Pancreas (tissue), 10 donors: ENCODE measurements around the gene MSH4. TPM values are rescaled to one million over a fixed set of nuclear protein-coding genes. Genes with fewer than 3 reads are reported as not detected.
"Not testable (repeated sequence)": the region's sequence is repeated elsewhere in the genome, so short reads cannot be mapped to it uniquely, and the experiment has no call there.

Experiments used
- ATAC-seq, 4 donors: fragments of 200-7000 bp; cut with Tn5 transposase; one replicate each; pipeline versions ENCODE4 v1.8.0 to v1.9.1; 2020; ENCODE audit warnings: mild to moderate bottlenecking in 4 of 4, moderate library complexity in 4 of 4
- DNase-seq, 6 donors: peaks; one replicate each; pipeline ENCODE4 v3.0.0-alpha.2; 2020
- FAIRE-seq: peaks from 2 replicates; lab custom pipeline; 2012; peaks lifted over from hg19 to GRCh38; lab: Jason Lieb, UNC
- H3K27ac ChIP-seq, 4 donors: fragments of 200-600 bp; sonication (generic); 1 replicate in 3 of 4; 2 replicates in 1 of 4; pipeline versions ENCODE4 v1.5.0 to v1.8.0; 2020
- H3K27me3 ChIP-seq, 4 donors: fragments of 200-600 bp; one replicate each; pipeline ENCODE4 v1.8.0; 2021
- H3K36me3 ChIP-seq, 3 donors: fragments of 200-600 bp; sonication (generic) in 1 of 3; one replicate each; pipeline versions ENCODE4 v1.5.0 to v1.8.0; 2020 to 2021
- H3K4me1 ChIP-seq, 3 donors: fragments of 200-600 bp; one replicate each; pipeline ENCODE4 v1.8.0; 2021
- H3K4me3 ChIP-seq, 4 donors: fragments of 200-600 bp; sonication (generic) in 2 of 4; one replicate each; pipeline versions ENCODE4 v1.5.0 to v1.8.0; 2020 to 2021
- H3K9me3 ChIP-seq, 4 donors: fragments of 200-600 bp; one replicate each; pipeline ENCODE4 v1.8.0; 2021
- WGBS, 2 donors: extraction: QIAGEN DNeasy Blood & Tissue Kit; methylation state at CpG; one replicate each; pipeline ENCODE4 v1.1.7; 2013; 5-methylcytosine and 5-hydroxymethylcytosine counted together
- intact Hi-C, 3 donors: fragments of 100-400 bp; cut with DNase I; formaldehyde crosslinking; loops; one replicate each; pipeline versions ENCODE4 v1.11.1 to v1.14.2; 2022
- polyA plus RNA-seq, 2 donors: library from polyadenylated mRNA; stranded (reverse); fragments of 200-250 nt; gene quantifications; one replicate each; pipeline ENCODE4 v1.2.3, GENCODE V29; 2013
- total RNA-seq, 6 donors: library from RNA; stranded (reverse); fragmentation: NEBNext Ultra II Directional in 4 of 6; extraction: Animal tissue kit (Norgen Biotek cat#: 25700) in 4 of 6; gene quantifications; one replicate each; pipeline versions ENCODE4 v1.2.1 to v1.2.4, GENCODE V29; 2021 to 2023
- TF ChIP-seq, protein P1 (sequence below), 4 donors: fragments of 200-600 bp; sonication (generic) in 3 of 4; IDR thresholded peaks; one replicate each; pipeline versions ENCODE4 v1.5.0 to v1.8.0; 2021; ENCODE audit warnings: antibody characterized with exemption in 4 of 4
- donor health status: healthy with polysubstance abuse.
- donor health status: DM: no; HTN: no; CAD: no; lungs with moderate emphysema.
- donor health status: DM: no; HTN: no; CAD: no.
- donor health status: control.
- donor health status: control.
- donor health status: Bipolar disorder and iron deficiency.
- donor health status: DM: yes; HTN: yes; CAD: no.
- donor health status: DM: no; HTN: no; CAD: no.
- donor health status: DM: no; HTN: no; CAD: no.
- donor health status: DM: yes; HTN: yes; CAD: no.

The MSH4 gene
- total and polyA plus RNA-seq, 8 donors: 0.09 to 0.19 (median 0.13) TPM

DNA sequence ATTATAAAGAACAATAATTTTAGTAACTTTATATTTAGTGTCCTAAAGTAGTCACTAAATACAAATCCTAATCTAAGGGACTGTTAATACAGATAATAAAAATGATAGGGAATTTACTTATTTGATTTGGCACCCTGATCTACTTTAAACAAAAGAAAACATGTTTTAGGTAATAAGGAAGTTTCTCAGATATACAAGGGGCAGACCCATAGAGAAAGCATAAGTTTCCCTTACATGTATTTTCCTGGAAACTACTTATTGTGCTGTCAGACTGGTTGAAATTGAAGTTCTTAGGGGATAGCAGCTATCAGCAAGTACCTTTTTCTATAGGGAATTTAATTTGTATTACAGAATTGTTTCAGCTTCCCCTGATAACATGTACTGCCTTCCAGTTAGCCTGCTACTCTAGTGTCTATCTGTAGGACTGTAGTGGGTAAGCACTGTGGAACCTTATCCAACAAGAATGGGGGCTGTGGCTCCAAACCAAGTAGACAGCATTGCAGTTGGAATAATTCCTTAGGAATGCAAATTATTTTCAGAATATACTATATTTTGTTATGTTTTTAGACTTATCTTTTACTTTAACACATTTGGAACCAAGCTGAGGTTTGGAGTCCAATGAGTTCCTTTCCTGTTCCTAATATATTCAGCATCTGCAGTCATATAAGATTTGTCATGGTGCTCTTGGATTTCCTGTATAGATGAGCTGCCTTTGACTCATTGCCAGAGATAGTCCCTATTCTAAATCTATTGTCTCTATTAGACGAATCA, 14.7 kb downstream of the MSH4 start:
- FAIRE-seq: no peak
- H3K27ac ChIP-seq: no peak overlapping the region

DNA sequence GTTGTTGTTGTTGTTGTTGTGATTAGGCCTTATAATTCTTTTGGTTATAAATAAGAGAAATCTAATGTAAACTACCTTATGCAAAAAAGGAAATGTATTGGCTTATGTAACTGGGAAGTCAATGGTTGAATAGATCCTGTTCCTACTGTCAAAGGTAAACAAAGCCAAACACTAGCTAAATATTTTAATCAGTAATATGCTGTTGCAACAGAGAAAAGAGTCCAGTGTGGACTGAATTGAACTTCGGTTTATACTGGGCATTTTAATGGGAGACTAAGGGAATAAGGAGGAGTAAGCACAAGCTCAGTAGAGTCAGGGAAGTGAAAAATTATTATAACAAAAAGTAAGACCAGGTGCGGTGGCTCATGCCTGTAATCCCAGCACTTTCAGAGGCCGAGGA, 15.4 kb downstream of the MSH4 start:
- no peak overlapping the region for H3K27ac ChIP-seq
- intact Hi-C loops: no loop called here
- FAIRE-seq: no peak
- H3K9me3 ChIP-seq: no peaks in the 10 kb centered on the region
- no peak for ATAC-seq
- no peaks in the 10 kb centered on the region for H3K27me3 ChIP-seq
- DNase-seq: no peak
- H3K4me3 ChIP-seq: no peak overlapping the region
- H3K4me1 ChIP-seq: no peaks in the 10 kb centered on the region
- H3K36me3 ChIP-seq: no peaks in the 10 kb centered on the region
- TF ChIP-seq, protein P1, sequence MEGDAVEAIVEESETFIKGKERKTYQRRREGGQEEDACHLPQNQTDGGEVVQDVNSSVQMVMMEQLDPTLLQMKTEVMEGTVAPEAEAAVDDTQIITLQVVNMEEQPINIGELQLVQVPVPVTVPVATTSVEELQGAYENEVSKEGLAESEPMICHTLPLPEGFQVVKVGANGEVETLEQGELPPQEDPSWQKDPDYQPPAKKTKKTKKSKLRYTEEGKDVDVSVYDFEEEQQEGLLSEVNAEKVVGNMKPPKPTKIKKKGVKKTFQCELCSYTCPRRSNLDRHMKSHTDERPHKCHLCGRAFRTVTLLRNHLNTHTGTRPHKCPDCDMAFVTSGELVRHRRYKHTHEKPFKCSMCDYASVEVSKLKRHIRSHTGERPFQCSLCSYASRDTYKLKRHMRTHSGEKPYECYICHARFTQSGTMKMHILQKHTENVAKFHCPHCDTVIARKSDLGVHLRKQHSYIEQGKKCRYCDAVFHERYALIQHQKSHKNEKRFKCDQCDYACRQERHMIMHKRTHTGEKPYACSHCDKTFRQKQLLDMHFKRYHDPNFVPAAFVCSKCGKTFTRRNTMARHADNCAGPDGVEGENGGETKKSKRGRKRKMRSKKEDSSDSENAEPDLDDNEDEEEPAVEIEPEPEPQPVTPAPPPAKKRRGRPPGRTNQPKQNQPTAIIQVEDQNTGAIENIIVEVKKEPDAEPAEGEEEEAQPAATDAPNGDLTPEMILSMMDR (IDR thresholded peaks at IDR 0.05): no peak
- WGBS, 2 donors: 66 to 67% methylated on average over 3 of the region's 3 CpGs

More for the DNA sequence above, 14.7 kb downstream of the MSH4 start:
- Histone ChIP-seq H3K36me3 (no peaks in the 10 kb centered on the region), H3K4me1 (no peaks in the 10 kb centered on the region), H3K9me3 (no peaks in the 10 kb centered on the region), H3K4me3 (no peak overlapping the region), H3K27me3 (no peaks in the 10 kb centered on the region)
- no peak for DNase-seq
- intact Hi-C loops: no loop called here
- WGBS, 2 donors: 48 to 60% methylated on average over 1 of the region's 1 CpG
- TF ChIP-seq, protein P1 (IDR thresholded peaks at IDR 0.05): no peak
- ATAC-seq: no peak

DNA sequence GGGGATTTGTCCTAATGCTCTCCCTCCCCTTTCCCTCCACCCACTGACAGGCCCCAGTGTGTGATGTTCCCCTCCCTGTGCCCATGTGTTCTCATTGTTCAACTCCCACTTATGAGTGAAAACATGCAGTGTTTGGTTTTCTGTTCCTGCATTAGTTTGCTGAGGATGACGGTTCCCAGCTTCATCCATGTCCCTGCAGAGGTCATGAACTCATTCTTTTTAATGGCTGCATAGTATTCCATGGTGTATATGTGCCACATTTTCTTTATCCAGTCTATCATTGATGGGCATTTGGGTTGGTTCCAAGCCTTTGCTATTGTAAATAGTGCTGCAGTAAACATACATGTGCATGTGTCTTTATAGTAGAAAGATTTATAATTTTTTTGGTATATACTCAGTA, 26.9 kb downstream of the MSH4 start:
- H3K27ac ChIP-seq, DNase-seq, H3K27me3 ChIP-seq, intact Hi-C loops, H3K4me3 ChIP-seq, H3K9me3 ChIP-seq, H3K4me1 ChIP-seq, ATAC-seq, FAIRE-seq, H3K36me3 ChIP-seq: not testable (repeated sequence)
- 50 to 58% methylated on average over 1 of the region's 1 CpG for WGBS, 2 donors

DNA sequence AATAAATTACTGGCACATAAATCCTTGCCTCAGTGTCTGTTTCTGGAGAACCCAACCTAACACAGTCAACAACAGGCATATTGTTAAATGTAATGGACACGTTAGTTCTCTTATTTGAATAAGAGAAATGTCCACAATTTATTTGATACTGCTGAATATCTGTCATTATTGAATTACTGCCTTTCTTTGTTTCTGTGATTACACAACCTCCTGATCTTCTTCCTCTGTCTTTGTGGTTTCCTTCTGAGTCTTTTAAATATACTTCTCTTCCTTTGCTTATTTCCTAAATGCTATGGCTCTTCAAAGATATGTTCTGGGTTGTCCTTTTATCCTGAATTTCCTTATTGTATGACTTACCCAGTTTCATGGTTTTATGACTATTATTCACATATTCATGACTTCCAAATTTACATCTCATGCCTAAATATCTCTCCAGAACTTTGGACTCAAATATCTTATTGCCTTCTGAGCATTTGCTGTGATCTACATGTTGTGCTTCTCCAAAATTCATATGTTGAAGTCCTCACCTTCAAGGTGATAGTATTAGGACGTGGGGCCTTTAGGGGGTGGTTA, 39.9 kb downstream of the MSH4 start:
- no peaks in the 10 kb centered on the region for H3K4me1 ChIP-seq
- ATAC-seq (no peak), DNase-seq (no peak), FAIRE-seq (no peak)
- H3K27ac ChIP-seq: no peak overlapping the region
- TF ChIP-seq, protein P1 (IDR thresholded peaks at IDR 0.05): no peak
- intact Hi-C loops: no loop called here
- WGBS, 2 donors: 33 to 40% methylated on average over 2 of the region's 2 CpGs
- H3K9me3 ChIP-seq: no peaks in the 10 kb centered on the region
- no peaks in the 10 kb centered on the region for H3K36me3 ChIP-seq
- no peak overlapping the region for H3K4me3 ChIP-seq
- H3K27me3 ChIP-seq: no peaks in the 10 kb centered on the region

DNA sequence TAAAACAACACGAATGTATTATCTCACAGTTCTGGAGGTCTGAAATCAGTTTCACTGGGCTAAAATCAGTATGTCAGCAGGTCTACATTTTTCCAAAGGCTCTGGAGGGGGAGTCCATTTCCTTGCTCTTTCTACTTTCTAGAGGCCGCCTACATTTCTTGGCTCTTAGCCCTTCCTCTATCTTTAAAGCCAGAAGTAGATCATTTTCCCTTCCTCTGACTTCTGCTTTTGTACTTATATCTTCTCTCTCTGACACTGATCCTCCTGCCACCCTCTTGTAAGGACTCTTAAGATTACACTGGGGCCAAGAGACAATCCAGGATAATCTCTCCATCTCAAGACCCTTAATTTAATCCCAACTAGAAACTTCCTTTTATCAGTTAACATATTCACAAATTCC, 41.4 kb downstream of the MSH4 start:
- intact Hi-C loops: no loop called here
- FAIRE-seq: no peak
- DNase-seq: no peak
- ATAC-seq: no peak
- Histone ChIP-seq H3K27ac (no peak overlapping the region), H3K27me3 (no peaks in the 10 kb centered on the region), H3K36me3 (no peaks in the 10 kb centered on the region), H3K4me3 (no peak overlapping the region), H3K4me1 (no peaks in the 10 kb centered on the region), H3K9me3 (no peaks in the 10 kb centered on the region)
- WGBS, 2 donors: 49 to 55% methylated on average over 2 of the region's 2 CpGs
- TF ChIP-seq, protein P1 (IDR thresholded peaks at IDR 0.05): no peak
